Measurements from ENCODE around the gene GLOD4.
"Not testable (repeated sequence)": the region's sequence is repeated elsewhere in the genome, so short reads cannot be mapped to it uniquely, and the experiment has no call there.

GLOD4 gene

DNA sequence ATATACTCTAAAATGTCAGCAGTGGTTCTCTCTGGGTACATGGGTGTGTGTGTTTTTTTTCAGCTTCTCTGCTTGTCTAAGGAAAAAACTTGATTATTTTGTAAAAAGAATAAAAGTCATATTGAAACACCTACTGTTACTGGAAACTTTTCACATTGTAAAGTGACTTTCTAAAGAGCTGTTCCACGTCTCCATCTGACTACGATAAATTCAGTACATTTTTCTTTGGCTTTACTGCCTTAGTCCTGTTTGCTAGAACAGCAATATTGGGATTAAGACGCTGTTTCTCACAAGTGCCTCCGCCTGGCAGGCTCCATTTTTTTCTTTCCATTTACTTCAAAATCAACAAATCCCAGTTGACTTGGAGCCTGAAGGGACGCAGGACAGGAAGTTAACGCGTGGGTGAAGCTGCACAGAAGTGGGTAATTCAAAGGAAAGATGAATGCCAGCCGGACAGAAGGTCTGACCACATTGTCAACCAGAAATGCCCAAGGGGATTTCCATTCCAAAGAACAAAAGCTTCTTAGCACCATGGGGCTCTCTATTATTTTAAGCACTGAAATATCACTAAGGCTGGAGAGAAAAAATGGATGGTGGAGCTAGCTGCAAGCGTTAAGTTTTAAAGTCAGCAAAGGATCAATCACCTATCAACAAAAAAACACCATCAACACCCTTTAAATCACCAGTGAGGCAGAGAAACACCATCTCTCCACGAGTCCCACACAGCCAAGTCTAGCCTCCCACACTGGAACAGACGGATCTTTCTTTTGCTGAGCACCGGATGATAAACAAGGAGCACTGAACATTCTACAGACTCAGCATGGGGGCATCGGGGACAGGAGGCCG lies 8.4 kb downstream of the GLOD4 start:
- TF ChIP-seq, protein P1, sequence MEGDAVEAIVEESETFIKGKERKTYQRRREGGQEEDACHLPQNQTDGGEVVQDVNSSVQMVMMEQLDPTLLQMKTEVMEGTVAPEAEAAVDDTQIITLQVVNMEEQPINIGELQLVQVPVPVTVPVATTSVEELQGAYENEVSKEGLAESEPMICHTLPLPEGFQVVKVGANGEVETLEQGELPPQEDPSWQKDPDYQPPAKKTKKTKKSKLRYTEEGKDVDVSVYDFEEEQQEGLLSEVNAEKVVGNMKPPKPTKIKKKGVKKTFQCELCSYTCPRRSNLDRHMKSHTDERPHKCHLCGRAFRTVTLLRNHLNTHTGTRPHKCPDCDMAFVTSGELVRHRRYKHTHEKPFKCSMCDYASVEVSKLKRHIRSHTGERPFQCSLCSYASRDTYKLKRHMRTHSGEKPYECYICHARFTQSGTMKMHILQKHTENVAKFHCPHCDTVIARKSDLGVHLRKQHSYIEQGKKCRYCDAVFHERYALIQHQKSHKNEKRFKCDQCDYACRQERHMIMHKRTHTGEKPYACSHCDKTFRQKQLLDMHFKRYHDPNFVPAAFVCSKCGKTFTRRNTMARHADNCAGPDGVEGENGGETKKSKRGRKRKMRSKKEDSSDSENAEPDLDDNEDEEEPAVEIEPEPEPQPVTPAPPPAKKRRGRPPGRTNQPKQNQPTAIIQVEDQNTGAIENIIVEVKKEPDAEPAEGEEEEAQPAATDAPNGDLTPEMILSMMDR (IDR thresholded peaks at IDR 0.05; ENCODE audit: control insufficient read depth, insufficient read depth, low read depth, low read length, missing control alignments), result no peak
- no peak overlapping the region for H3K4me3 ChIP-seq (ENCODE audit: control insufficient read depth, low read depth, low read length)
- no peak for DNase-seq (ENCODE audit: low read depth)

DNA sequence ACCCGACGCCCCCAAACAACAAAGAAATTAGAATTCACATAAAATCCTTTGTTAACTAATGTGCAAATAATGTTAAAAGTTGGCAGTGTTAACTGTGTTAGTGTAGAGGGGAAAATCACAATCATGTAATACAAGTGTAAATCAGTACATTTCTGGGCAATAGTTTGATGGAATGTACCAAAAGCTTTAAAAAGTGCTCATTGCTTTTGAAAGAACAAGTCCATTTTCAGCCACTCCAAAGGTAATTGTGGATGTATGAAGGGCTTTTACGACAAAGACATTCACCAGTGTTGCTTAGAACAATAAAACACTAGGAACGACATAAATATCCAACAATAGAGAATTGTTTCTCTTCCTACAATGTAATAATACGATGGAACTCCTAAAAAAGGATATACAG lies 9.1 kb downstream of the GLOD4 start:
- TF ChIP-seq, protein P1 (IDR thresholded peaks at IDR 0.05; ENCODE audit: control insufficient read depth, insufficient read depth, low read depth, low read length, missing control alignments), result no peak
- no peak for DNase-seq (ENCODE audit: low read depth)
- no peak overlapping the region for H3K4me3 ChIP-seq (ENCODE audit: control insufficient read depth, low read depth, low read length)

DNA sequence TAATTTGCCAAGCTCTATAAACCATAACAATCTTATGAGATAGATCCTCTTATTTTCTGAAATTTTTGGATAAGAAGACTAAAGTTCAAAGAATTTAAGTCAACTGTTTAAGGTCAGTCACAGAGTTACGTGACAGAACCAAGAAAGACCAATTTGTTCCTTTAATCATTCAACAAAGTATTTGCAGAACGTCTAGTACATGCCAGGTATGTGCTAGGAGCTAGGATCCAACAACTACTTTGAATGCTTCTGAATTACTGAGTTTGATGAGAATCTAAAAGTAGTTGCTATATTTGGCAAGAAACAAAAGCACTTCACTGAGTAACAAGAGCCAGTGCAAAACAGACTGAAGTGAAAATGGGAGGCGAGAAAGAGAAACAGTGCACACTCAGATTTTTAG lies 15.0 kb downstream of the GLOD4 start:
- no peak for DNase-seq (ENCODE audit: low read depth)
- TF ChIP-seq, protein P1 (IDR thresholded peaks at IDR 0.05; ENCODE audit: control insufficient read depth, insufficient read depth, low read depth, low read length, missing control alignments), result no peak

DNA sequence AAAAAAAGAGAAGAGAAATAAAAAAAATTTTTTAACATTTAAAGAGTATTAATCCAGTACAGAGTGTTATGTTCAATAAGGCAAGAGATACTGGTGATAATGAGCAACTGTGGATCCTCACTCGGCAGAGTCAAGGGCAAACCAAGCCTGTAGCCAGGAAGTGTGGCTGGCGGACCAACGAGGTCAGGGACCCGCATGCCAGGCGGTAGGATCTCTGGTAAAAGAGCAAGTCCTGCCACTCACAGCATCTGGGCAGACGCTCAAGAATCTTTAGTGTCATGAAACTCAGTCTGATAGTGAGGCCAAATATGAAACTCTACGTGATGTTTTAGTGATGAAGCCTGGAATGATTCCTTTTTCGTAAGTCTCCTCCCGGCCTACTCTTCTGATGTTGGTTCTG lies 21.7 kb downstream of the GLOD4 start:
- H3K4me3 ChIP-seq (ENCODE audit: control insufficient read depth, low read depth, low read length), result no peak overlapping the region
- TF ChIP-seq, protein P1 (IDR thresholded peaks at IDR 0.05; ENCODE audit: control insufficient read depth, insufficient read depth, low read depth, low read length, missing control alignments), result no peak
- no peak for DNase-seq (ENCODE audit: low read depth)

More for the DNA sequence above, 15.0 kb downstream of the GLOD4 start:
- H3K4me3 ChIP-seq (ENCODE audit: control insufficient read depth, low read depth, low read length), result no peak overlapping the region

DNA sequence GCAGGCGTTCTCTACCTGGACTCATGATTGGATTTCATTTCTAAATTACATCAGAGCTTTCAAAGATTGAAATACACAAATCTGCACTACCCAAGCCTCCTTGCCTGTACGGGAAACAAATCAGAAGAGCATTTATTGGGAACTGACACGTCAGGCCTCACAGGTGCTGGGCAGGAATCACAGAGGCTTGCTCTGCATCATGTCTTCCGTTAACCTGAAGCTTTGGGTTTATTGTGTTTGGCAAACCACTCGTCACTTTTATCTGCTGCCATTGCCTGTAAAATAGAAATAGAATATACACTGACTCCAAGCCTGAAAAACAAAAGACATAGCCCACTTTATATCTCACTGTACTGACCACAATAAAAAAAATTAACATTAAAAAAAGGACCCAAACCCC lies 22.1 kb downstream of the GLOD4 start:
- TF ChIP-seq, protein P1 (IDR thresholded peaks at IDR 0.05; ENCODE audit: control insufficient read depth, insufficient read depth, low read depth, low read length, missing control alignments), result no peak
- DNase-seq (ENCODE audit: low read depth), result no peak
- H3K4me3 ChIP-seq (ENCODE audit: control insufficient read depth, low read depth, low read length), result no peak overlapping the region

DNA sequence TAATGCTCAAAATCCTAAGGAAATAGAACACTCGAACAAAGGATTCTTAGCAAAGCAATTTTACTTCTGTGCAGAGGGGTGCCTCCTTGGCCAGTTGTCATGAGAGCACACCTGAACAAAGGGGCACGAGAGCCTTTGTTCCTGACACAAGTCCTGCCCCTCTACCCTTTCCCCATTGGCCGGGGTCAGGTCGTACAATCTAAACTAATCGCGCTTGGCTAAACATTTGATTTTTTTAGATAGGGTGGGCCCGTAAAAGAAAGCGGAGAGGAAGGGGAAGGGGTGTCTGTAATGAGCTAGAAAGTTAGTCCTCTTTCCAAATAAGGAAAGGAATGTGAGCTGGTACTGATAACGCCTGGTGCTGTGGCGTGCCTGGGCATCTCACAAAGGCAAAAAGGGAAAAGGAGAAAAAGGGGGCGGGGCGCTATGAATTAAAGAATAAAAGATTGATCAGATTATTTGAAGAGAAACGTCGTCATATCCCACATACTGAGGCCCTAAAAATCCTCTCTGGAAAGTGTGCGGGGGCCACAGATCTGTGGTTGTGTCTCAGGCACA lies 26.0 kb downstream of the GLOD4 start:
- not testable (repeated sequence) for H3K4me3 ChIP-seq (ENCODE audit: control insufficient read depth, low read depth, low read length); DNase-seq (ENCODE audit: low read depth)

DNA sequence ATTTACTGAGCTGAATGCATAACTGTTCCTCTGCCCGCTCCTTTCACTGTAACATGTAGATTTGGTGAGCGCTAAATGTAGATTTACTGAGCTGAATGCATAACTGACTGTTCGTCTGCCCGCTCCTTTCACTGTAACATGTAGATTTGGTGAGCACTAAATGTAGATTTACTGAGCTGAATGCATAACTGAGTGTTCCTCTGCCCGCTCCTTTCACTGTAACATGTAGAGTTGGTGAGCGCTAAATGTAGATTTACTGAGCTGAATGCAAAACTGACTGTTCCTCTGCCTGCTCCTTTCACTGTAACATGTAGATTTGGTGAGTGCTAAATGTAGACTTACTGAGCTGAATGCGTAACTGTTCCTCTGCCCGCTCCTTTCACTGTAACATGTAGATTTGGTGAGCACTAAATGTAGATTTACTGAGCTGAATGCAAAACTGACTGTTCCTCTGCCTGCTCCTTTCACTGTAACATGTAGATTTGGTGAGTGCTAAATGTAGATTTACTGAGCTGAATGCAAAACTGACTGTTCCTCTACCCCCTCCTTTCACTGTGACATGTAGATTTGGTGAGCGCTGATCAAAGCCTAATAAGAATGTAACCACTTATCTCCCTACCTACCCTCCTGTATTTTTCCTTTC lies 26.6 kb downstream of the GLOD4 start:
- not testable (repeated sequence) for DNase-seq (ENCODE audit: low read depth); H3K4me3 ChIP-seq (ENCODE audit: control insufficient read depth, low read depth, low read length)

Data from AG09309 (cell line).